IPS-NIHi11 (cell line): ENCODE measurements around the gene PIGR.
A peak's percentile ranks its signal among the peaks of the same experiment; 100 is the strongest.

Experiments used
- DNase-seq: peaks from one replicate; pipeline ENCODE4 v3.0.0; 2012; ENCODE audit warnings: mixed read lengths, low spot score

Gene PIGR

GRCh38 chr1:206909161-206909882 lies 36.9 kb downstream of the PIGR start:
- DNase-seq, result peak; percentile 87

DNA sequence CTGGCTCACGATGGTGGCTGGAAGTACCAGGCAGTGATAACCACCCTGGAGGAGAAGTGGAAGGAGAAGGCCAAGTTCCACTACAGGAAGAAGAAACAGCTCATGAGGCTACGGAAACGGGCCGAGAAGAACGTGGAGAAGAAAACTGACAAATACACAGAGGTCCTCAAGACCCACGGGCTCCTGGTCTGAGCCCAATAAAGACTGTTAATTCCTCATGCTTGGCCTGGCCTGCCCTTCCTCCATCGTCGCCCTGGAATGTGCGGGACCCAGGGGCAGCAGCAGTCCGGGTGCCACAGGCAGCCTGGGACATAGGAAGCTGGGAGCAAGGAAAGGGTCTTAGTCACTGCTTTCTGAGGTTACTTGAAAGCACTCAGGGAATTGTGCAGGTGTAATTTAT lies 38.2 kb downstream of the PIGR start:
- DNase-seq, result no peak

DNA sequence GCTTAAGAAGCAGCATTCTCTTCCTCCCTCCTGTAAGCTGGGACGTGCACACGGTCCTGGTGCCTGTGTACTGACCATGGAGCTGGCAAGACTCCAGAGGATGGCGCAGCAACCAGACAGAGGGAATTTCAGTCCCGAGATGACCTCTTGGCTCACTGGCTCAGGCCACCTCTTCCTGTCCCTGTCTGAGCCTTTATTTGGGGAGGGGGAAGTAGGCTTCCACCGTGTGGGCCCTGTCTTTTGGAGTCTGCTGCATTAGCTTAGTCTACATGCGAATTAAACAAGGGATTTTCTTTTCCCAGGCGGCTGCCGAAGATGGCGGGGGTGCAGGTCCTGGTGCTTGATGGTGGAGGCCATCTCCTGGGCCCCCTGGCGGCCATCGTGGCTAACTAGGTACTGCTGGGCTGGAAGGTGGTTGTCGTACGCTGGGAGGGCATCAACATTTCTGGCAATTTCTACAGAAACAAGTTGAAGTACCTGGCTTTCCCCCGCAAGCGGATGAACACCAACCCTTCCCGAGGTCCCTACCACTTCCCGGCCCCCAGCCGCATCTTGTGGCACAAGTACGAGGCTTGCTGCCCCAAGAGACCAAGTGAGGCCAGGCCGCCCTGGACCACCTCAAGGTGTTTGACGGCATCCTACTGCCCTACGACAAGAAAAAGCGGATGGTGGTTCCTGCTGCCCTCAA lies 38.8 kb downstream of the PIGR start:
- peak; percentile 44 for DNase-seq

GRCh38 chr1:206905295-206906164 lies 40.7 kb downstream of the PIGR start:
- DNase-seq, result no peak

- DNase-seq, result no peak
Measured at GRCh38 chr1:206904423-206905142, 41.7 kb downstream of the PIGR start.

GRCh38 chr1:206903687-206904086 lies 42.6 kb downstream of the PIGR start:
- DNase-seq, result no peak

GRCh38 chr1:206902702-206903101 lies 43.6 kb downstream of the PIGR start:
- no peak for DNase-seq

- DNase-seq, result no peak
Measured at GRCh38 chr1:206901944-206902343, 44.3 kb downstream of the PIGR start.

DNA sequence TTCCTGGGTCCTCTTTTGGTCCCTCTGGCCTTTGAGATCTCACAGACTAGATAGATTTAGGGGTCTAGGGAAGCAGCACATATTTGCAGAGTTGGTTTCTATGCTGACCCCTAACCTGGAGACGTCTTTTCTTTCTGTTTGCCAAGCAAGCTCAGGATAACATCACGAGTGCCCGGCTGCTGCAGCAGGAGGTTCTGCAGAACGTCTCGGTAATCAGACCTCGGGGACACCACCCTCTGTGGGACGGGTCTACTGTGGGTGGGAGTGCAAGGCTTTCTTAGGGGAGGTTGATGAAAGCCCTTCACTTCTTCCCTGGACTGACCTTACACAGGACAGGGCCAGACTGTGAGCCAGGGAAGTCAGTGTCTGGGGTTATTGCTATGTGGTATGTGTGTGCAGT lies 46.1 kb downstream of the PIGR start:
- no peak for DNase-seq

- DNase-seq, result no peak
Measured at GRCh38 chr1:206899717-206900116, 46.5 kb downstream of the PIGR start.

DNA sequence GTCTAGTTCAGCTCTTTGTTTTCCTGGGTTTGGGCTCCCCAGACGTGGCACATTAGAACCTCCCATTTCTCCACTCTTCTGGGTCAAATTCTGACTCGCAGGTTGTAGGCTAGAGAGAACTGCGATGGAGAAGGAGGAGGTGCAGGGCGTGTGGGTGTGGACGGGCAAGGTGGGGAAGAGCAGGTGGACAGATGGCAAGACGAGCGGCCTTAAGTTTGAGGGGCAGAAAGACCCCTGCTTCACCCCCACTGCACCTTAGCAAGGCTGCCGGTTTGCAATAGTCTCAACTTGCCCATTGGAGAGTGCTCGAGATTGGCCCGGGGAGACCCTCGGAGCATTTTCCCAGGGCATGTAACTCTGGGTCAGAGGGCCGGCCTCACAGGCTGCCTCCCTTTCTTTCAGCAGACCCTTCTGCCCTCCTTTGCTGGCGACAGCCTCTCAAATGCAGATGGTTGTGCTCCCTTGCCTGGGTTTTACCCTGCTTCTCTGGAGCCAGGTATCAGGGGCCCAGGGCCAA lies 47.3 kb downstream of the PIGR start:
- DNase-seq, result no peak

GRCh38 chr1:206898089-206898914 lies 48.0 kb downstream of the PIGR start:
- no peak for DNase-seq

DNA sequence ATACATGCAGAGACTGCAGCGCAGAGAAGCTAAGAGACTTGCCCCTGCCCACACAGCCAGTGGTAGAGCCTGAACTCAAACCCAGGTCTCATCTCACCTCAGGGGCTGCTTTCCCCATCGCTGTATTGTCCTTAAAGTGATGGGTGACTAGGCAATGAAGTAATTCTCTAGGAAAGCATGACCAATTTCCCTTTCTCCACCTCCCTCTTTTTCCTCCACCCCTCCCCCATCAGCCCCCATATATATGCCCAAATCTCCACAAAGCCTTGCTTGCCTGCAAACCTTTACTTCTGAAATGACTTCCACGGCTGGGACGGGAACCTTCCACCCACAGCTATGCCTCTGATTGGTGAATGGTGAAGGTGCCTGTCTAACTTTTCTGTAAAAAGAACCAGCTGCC lies 49.1 kb downstream of the PIGR start, which contains the start of gene IL24:
Gene IL24, plus strand, starts transcription at position 269 of the 400 bp plus-strand sequence. CDS start 390 bp downstream, outside the sequence.
- DNase-seq, result no peak

- no peak for DNase-seq
Measured at GRCh38 chr1:206896261-206896660, 50.0 kb downstream of the PIGR start.

DNA sequence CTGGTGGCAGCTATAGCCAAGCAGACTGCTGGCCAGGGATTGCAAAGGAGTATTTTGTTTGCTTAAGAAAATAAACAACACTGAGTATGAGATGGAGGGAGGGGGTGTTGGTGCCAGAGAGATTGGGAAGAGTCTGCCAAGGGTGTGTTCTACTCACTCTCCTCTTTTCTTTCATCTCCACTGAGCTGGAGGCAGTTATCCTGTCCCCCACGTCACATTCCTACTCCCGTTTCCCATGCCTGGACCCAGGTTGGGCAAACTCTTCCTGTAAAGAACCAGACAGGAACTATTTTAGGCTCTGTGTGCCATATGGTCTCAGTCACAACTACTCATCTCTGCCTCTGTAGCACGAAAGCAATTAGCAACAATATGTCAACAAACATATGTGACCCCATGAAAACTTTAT lies 50.4 kb downstream of the PIGR start:
- DNase-seq, result no peak

DNA sequence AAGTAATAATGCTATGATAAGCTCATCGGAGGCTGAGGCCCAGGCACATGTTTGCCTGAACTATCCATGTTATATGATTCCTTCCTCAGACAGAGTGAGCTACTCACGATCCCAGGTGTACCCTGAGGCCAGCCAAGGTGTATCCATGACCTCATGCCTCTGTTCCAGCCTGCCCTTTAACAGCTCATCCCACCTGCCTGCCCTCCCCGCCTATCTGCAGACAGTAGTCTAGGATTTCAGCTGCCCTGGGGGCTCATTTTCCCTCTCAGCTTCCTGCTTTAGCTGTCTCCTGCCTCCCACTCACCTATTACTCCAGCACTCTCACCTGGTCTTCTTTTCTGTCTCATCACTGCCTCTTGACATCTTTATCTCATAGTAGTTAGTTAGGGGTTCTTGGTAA lies 50.9 kb downstream of the PIGR start:
- no peak for DNase-seq

DNA sequence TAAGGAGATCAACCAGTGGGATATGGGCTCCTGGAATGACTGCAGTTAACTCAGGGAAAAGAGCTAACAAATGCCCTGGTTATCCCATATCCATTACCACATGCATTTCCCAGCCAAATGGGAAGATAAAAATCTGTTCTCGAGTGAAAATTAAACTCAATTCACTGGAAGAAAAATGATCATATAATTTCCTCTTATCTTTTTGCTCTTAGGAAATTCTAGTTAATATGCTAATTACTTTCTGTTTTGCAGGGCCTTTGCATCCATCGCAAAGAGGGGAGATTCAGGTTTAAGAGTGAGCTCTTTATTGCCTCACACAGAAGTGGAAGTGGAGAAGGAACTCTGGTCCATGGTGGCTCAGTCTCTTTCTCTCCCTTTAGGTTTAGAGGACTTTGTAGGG lies 52.9 kb downstream of the PIGR start:
- DNase-seq, result no peak

DNA sequence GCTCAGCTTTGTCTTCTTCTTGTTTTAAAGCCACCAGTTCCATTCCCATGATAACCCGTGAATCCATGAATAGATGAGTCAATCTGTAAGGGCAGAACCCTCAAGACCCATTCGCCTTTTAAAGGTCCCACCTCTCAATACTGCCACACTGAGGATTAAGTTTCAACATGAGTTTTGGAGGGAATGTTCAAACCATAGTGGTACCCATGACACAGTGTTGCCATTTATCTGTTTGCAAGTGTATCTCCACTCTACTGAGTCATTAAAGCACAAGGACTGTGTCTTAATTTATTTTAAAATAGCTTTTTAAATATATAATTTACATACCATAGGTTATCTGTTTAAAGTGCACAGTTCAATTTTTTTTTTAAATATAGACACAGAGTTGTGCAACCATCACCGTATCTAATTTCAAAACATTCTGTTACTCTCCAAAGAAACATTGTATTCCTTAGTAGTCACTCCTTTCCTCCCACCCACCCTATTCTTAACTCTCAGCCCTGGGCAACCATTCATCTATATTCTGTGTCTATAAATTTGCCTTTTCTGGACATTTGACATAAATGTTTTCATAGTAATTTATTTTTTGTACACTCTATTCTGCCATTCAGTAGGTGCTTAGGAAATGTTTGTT lies 53.8 kb downstream of the PIGR start:
- no peak for DNase-seq

DNA sequence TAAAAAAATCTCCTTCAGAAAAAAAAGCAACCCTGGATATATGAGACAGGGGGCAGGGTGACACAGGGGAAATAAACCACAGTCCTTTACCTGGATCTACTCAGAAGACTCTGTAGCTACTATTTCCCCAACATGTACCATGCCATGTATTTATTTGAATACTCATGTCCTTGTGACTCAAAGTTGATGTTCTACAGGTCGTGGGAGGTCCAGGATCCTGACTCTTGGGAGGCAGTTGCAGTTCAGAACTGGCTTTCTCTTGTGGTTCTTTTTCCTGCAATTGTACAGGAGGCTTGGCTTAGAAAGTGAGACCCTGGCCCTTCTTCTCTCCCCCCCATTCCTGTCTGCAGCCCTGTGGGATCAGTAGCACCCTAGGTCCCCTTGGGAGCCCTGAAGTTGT lies 54.9 kb downstream of the PIGR start:
- DNase-seq, result no peak
